Measurements from ENCODE around the gene C3orf33.

DNA sequence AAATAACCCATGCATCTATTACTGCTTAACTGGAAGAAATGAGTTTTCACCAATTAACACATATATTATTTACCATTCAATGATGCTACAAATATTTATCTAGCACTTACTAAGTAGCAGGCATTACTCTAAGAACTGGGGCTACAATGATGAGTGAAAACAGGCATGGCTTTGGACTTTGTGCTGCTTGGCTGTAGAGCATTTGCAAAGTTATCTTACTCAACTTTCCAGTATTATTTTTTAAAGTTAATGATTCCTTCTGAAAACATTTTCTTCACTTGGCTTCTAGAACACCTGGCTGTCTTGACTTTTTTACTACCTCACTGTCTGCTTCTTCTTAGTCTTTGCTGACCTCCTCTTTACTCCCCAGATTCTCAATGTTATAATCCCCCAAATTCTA lies 1.8 kb downstream of the C3orf33 start:
- no peak for TF ChIP-seq EZH2 (IDR thresholded peaks at IDR 0.05; ENCODE audit: borderline replicate concordance)
- TF ChIP-seq, protein P1, sequence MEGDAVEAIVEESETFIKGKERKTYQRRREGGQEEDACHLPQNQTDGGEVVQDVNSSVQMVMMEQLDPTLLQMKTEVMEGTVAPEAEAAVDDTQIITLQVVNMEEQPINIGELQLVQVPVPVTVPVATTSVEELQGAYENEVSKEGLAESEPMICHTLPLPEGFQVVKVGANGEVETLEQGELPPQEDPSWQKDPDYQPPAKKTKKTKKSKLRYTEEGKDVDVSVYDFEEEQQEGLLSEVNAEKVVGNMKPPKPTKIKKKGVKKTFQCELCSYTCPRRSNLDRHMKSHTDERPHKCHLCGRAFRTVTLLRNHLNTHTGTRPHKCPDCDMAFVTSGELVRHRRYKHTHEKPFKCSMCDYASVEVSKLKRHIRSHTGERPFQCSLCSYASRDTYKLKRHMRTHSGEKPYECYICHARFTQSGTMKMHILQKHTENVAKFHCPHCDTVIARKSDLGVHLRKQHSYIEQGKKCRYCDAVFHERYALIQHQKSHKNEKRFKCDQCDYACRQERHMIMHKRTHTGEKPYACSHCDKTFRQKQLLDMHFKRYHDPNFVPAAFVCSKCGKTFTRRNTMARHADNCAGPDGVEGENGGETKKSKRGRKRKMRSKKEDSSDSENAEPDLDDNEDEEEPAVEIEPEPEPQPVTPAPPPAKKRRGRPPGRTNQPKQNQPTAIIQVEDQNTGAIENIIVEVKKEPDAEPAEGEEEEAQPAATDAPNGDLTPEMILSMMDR (IDR thresholded peaks at IDR 0.05; ENCODE audit: poor library complexity) = no peak
- TF ChIP-seq EZH2phosphoT487 (IDR thresholded peaks at IDR 0.05; ENCODE audit: low read depth, severe bottlenecking, unreplicated experiment) = no peak

Measured in hepatocyte (in vitro differentiated cells).